C4-2B (cell line): Measurements from ENCODE around the gene LTV1.

Experiments used
- CTCF ChIP-seq: fragments of 450-650 bp; conservative IDR thresholded peaks from 2 replicates; pipeline ENCODE4 v1.5.1; 2017; ENCODE audit warnings: mild to moderate bottlenecking
- ZFX ChIP-seq: fragments of 450-650 bp; IDR thresholded peaks from 2 replicates; pipeline ENCODE4 v1.6.1; 2017

DNA sequence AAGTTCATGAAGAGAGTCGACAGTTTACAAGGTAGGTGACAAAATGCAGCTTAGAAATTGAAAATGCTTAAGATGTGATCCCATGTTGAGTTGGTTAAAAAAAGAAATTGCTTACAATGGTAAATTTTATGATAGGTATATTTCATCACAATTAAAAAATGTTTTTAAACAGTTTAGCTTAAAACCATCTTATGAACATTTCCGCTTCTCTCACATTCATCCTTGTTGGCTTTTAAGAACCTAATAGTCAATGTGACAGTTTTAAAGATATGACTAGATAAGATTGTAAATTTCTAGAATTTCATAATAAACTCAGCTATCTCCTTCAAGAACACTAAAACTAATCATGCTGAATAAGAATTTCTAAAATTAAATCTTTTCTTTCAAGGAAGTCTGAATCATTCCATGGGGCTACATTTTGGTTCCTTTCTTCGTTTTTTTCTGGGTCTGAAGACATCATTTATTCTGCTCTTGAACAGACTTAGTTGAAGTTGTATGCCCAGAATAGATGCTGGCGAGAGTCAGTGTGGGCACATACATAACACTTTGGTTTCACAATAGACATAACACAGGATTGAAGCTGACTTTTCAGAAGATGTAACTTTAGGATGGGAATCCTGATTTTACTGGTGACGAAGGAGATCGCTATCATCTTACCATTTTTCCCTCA lies 35.9 kb upstream of the LTV1 start:
- TF ChIP-seq CTCF (no peak), ZFX (no peak)
